ENCODE measurements around the gene SLC25A52. TPM values are rescaled to one million over a fixed set of nuclear protein-coding genes. Genes with fewer than 3 reads are reported as not detected.
"Not testable (repeated sequence)": the region's sequence is repeated elsewhere in the genome, so short reads cannot be mapped to it uniquely, and the experiment has no call there.

SLC25A52 gene
- total RNA-seq: not detected in 2 replicates

DNA sequence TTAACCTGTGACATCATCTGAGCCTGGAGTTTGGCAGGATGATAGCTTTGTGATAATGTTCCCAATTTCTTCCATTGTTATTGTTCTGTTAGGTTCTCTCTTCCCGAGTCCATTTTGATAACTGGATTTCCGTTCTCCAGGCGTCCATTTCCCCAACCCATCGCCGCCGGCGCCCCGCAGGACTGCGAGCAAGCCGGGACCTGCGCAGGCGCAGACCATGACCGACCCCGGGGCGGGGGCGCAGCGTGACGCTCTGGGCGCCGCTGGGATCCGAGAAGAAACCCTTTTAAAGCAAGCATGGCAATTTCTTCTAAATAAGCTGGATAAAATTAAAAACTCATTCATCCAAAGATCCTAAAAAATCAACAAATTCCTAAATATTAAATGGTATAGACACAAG lies at the start of gene SLC25A52:
Gene SLC25A52, minus strand, starts transcription at position 186 of the 400 bp plus-strand sequence. CDS start 219 bp downstream, outside the sequence.
- intact Hi-C loops (cut with micrococcal nuclease): no loop called here

DNA sequence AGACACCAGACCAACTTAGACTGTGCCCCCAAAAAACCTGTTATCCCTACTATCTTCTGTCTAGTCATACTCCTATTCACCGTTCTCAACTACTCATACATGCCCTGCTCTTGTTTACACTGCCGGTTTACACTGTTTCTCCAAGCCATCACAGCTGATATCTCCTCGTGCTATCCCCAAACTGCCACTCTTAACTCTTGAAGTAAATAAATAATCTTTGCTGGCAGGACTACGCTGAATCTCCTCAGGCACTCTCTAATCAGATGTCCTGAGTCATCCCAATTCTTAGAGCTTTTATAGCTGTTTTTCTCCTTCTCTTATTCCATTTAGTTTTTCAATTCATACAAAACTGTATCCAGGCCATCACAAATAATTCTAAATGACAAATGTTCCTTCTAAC lies 48.4 kb upstream of the SLC25A52 start:
- intact Hi-C loops (cut with micrococcal nuclease): not testable (repeated sequence)

- intact Hi-C loops (cut with micrococcal nuclease): no loop called here
Measured at GRCh38 chr18:31801078-31801477, 40.4 kb upstream of the SLC25A52 start.

- intact Hi-C loops (cut with micrococcal nuclease): not testable (repeated sequence)
Measured at GRCh38 chr18:31799257-31799656, 38.6 kb upstream of the SLC25A52 start.

- intact Hi-C loops (cut with micrococcal nuclease): no loop called here
Measured at GRCh38 chr18:31798399-31798798, 37.7 kb upstream of the SLC25A52 start.

- intact Hi-C loops (cut with micrococcal nuclease): no loop called here
Measured at GRCh38 chr18:31795747-31796146, 35.1 kb upstream of the SLC25A52 start.

GRCh38 chr18:31793531-31793930 lies 32.9 kb upstream of the SLC25A52 start:
- intact Hi-C loops (cut with micrococcal nuclease): no loop called here

- intact Hi-C loops (cut with micrococcal nuclease): no loop called here
Measured at GRCh38 chr18:31792580-31792911, 31.9 kb upstream of the SLC25A52 start.

GRCh38 chr18:31791817-31792579 lies 31.3 kb upstream of the SLC25A52 start:
- intact Hi-C loops (cut with micrococcal nuclease): no loop called here

DNA sequence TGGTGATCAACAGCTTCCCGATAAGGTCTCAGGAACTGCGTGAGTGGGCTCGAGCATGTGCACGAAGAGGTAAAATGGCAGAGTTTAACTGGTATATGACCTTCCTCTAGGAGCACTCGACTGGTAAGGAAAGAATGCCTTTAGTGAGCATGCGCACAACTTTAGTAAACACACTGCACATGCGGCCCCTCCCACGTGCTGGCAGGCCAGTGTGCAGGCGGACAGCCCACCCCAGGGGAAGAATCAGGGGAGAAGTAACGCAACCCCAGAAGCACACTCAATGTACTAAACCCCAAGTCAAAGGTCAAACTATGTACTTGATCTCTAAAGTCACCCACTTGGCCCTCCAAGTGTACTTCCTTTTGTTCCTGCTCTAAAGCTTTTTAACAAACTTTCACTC lies 28.7 kb upstream of the SLC25A52 start:
- intact Hi-C loops (cut with micrococcal nuclease): no loop called here

- intact Hi-C loops (cut with micrococcal nuclease): no loop called here
Measured at GRCh38 chr18:31783059-31783458, 22.4 kb upstream of the SLC25A52 start.

DNA sequence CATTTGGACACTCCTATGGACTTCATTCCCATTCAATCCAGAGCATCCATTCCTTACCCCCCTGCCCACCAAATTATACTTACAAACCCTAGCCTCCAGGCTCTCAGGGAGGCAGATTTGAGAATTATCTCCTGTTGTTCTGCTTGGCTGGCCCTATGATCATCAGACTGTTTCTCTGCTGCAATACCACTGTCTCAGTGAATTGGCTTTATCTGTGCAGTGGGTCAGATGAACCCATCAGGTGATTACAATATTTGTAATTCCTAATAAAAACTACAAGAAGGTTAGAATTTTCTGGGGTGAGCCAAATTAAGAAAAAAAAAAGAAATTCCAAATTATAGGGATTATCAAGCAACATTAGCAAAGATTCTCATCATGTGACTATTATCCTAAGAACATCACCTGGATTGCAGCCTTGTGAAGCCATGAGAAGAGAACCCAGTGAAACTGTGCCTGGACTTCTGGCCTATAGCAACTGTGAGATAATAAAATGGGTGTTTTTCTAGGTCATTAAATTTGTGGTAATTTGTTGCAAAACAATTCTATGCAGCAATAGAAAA lies 17.8 kb upstream of the SLC25A52 start:
- intact Hi-C loops (cut with micrococcal nuclease): no loop called here

DNA sequence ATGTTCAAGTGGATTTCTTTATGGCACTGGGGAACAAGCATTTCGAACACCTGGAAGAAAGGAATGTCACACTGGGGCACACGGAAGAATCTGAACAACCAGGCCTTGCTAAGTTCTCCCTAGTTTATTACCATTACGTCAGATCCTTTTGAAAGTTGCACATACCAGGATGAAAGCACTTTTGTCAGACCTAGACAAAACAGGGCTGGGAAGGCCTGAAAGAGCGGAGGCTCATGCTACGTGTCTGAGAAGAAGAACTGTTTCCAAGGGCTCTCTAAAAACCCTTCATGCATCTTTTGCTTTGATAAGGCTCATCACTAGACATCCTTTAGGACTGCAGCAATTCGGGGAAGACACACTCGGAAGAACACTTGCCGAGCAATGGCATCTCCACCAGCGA lies 15.4 kb upstream of the SLC25A52 start:
- intact Hi-C loops (cut with micrococcal nuclease): no loop called here

DNA sequence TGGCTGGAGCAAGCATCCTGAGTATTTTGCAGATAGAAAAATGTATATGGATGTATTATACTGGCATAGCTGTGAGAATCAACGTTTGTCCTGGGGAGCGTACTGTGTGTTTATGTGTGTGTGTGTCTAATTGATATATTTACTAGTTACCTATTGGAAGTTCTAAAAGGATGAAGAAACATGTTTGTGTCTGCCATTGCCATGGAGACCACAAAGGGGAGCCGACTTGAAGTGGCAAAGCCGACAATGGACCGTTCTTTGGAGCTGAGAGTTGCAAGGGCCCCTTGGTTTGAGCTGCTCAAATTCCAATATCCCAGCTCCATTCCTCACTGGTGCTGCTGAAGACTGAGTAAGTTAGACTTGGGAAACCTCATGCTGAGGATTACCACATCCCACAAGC lies 14.3 kb upstream of the SLC25A52 start:
- intact Hi-C loops (cut with micrococcal nuclease): no loop called here

DNA sequence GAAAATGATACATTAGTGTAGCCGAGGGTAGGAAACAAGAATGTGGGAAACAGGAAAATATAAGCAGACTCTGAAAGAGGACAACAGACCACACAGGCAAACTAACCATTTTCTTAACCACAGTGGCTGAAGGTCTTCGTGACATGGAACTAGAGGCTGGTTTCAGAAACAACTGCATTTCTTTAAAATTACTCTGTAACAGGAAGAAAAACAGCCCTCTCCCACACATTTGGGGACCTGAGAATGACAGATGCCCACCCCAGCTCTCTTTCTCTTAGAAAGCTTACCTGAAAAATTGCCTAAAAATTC lies 13.8 kb upstream of the SLC25A52 start:
- intact Hi-C loops (cut with micrococcal nuclease): no loop called here

DNA sequence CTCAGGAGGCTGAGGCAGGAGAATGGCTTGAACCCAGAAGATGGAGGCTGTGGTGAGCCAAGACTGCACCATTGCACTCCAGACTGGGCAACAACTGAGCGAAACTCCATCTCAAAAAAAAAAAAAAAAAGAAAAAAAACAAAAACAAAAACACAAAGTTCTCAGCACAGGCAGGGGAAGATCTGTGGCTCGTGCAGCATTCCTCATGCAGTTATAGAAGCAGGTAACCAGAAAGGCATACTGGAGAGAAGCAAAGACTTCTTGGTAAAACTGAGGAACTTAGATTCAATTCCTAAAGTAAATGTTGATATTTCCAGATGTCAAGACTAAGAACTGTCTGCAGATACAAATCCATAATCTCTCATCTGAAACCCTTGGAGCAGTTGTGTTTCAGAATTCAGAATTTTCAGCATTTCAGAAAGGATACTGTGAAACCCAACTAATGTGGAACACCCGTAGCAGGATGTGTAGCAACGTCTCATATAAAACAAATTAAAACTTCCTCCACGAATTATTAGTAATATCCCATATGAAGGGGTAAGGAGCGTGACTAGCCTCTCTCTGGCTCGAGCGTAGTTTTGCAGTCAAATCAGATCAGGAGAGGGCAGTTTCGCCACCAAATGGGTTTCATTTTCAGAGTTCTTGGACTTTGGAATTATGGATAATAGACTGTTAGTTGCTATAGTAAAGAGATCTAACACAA lies 13.2 kb upstream of the SLC25A52 start:
- intact Hi-C loops (cut with micrococcal nuclease): no loop called here

DNA sequence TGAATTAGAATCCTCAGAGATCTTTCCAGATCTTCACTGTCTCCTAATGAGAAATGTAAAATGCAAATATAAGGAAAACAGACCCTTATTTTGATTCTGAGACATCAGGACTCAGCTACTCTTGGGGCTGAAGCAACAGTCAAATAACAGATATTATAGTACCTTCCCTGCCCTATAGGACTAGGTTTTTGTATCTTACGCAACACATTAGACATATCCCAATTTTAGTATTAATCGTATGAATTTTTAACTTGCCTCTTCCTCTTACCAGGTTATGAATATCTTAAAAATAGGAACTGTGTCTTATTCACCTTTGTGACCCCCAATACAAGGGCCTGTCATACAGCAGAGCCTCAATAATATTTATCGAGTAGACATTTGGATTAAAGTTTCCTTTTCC lies 12.0 kb upstream of the SLC25A52 start:
- intact Hi-C loops (cut with micrococcal nuclease): no loop called here

DNA sequence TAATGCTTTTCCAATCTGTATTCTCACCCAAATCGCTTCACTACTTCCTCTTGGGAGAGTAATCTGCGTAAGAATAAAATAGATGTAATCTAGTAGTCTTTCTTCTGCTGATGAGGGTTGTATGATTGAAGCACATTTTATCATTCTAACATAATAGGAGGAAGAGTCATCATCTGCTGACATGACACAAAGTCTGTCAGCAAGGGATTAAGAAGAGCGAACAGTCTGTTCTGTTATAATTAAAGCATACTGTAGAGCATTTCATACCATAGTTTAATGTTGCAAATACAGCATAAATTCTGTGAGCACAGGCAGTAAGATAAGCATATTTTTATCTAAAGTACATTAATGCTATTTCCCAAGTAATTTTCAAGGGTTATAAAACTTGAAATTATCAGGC lies 10.4 kb downstream of the SLC25A52 start:
- intact Hi-C loops (cut with micrococcal nuclease): no loop called here

DNA sequence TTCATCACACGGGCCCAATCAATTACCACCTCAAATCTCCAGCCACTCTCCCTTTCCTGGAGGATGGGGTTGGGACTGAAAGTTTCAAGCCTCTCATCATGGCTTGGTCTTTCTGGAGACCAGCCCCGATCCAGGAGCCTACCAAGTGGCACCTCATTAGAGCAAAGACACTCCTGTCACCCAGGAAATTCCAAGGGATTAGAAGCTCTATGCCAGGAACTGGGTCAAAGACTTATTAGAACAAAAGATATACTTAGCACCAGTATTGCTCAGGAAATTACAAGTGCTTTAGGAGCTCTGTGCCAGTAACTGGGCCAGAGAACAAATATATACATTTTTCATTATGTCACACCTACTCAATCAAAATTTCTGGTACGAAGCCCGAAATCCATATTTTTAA lies 14.3 kb downstream of the SLC25A52 start:
- intact Hi-C loops (cut with micrococcal nuclease): loop anchor here (10.0 kb wide), 1 partner anchor 328 kb away; no protein-coding TSS in a partner anchor

- intact Hi-C loops (cut with micrococcal nuclease): loop anchor here (5.0 to 10.0 kb wide), 2 partner anchors 330 to 808 kb away; no protein-coding TSS in a partner anchor
Measured at GRCh38 chr18:31744321-31745067, 16.2 kb downstream of the SLC25A52 start.

DNA sequence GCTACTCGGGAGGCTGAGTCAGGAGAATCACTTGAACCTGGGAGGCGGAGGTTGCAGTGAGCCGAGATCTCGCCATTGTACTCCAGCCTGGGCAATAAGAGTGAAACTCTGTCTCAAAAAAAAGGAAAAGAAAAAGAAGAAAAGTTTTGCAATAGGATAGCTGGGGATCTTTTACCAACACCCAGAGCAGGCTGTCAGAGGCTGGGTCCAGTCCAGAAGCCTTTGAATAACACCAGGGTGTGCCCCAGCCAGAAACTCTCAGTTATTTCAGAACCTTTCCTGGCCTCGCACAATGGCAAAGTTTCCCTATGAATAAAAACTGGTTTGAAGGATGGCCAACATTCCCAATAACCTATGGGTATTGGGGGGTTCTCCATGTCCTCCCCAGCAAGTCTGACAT lies 17.1 kb downstream of the SLC25A52 start:
- intact Hi-C loops (cut with micrococcal nuclease): loop anchor here (5.0 to 10.0 kb wide), 2 partner anchors 331 to 809 kb away; no protein-coding TSS in a partner anchor
